Mesendoderm (in vitro differentiated cells): Measurements from ENCODE around the gene PBRM1.

ENCODE experiments used
- DNase-seq: peaks from one replicate; pipeline ENCODE4 v3.0.0; 2013
- H2AK5ac ChIP-seq: 2 replicates; pipeline ENCODE4 v1.6.1; 2013; ENCODE audit warnings: low read length, inconsistent platforms
- H2BK120ac ChIP-seq: 2 replicates; pipeline ENCODE4 v1.6.1; 2013; ENCODE audit warnings: low read depth, mild to moderate bottlenecking, low read length, moderate library complexity, mixed read lengths
- H2BK15ac ChIP-seq: replicated peaks from 2 replicates; pipeline ENCODE4 v1.6.1; 2013; ENCODE audit warnings: low read depth, mild to moderate bottlenecking, moderate library complexity
- H2BK5ac ChIP-seq: 2 replicates; pipeline ENCODE4 v1.6.1; 2013; ENCODE audit warnings: low read length, inconsistent platforms
- H3K18ac ChIP-seq: 2 replicates; pipeline ENCODE4 v1.6.1; 2013; ENCODE audit warnings: mild to moderate bottlenecking, low read length, mixed read lengths
- H3K23ac ChIP-seq: one replicate; pipeline ENCODE4 v1.6.1; 2013; ENCODE audit warnings: low read length
- H3K27ac ChIP-seq: 2 replicates; pipeline ENCODE4 v1.5.1; 2013; ENCODE audit warnings: low read depth, mild to moderate bottlenecking, inconsistent platforms, low read length, moderate library complexity
- H3K27me3 ChIP-seq: 2 replicates; pipeline ENCODE4 v1.6.1; 2013; ENCODE audit warnings: low read length, control low read depth, mild to moderate bottlenecking, inconsistent platforms; ENCODE audit not compliant: insufficient read depth, poor library complexity
- H3K36me3 ChIP-seq: 2 replicates; pipeline ENCODE4 v1.6.1; 2013; ENCODE audit warnings: low read length, inconsistent platforms; ENCODE audit not compliant: control insufficient read depth, insufficient read depth
- H3K4ac ChIP-seq: one replicate; pipeline ENCODE4 v1.6.1; 2013; ENCODE audit warnings: low read depth, mild to moderate bottlenecking, low read length, moderate library complexity
- H3K4me1 ChIP-seq: 2 replicates; pipeline ENCODE4 v1.6.1; 2013; ENCODE audit warnings: low read depth, low read length, inconsistent platforms; ENCODE audit not compliant: control insufficient read depth
- H3K4me2 ChIP-seq: 2 replicates; pipeline ENCODE4 v1.6.1; 2013; ENCODE audit warnings: low read length
- H3K4me3 ChIP-seq: 2 replicates; pipeline ENCODE4 v1.5.1; 2013; ENCODE audit warnings: mild to moderate bottlenecking, low read length
- H3K56ac ChIP-seq: one replicate; pipeline ENCODE4 v1.6.1; 2013; ENCODE audit warnings: low read length
- H3K79me1 ChIP-seq: 2 replicates; pipeline ENCODE4 v1.6.1; 2013; ENCODE audit warnings: low read length, inconsistent platforms
- H3K79me2 ChIP-seq: 2 replicates; pipeline ENCODE4 v1.6.1; 2013; ENCODE audit warnings: mild to moderate bottlenecking, low read length; ENCODE audit not compliant: control insufficient read depth, insufficient read depth
- H3K9ac ChIP-seq: 2 replicates; pipeline ENCODE4 v1.6.1; 2013; ENCODE audit warnings: low read length, inconsistent platforms
- H4K5ac ChIP-seq: one replicate; pipeline ENCODE4 v1.6.1; 2013; ENCODE audit warnings: low read length
- H4K8ac ChIP-seq: one replicate; pipeline ENCODE4 v1.6.1; 2013; ENCODE audit warnings: low read depth, mild to moderate bottlenecking, control low read depth, low read length, moderate library complexity
- WGBS: extraction: QIAGEN DNeasy Blood & Tissue Kit; methylation state at CpG from one replicate; pipeline ENCODE4 v1.1.7; 2013; ENCODE audit warnings: low lambda C conversion rate, missing lambda C conversion rate; ENCODE audit not compliant: insufficient coverage; ENCODE audit errors: extremely low coverage; 5-methylcytosine and 5-hydroxymethylcytosine counted together

The PBRM1 gene

GRCh38 chr3:52696830-52697631 is 11.3 kb upstream of the PBRM1 start:
- Histone ChIP-seq H3K23ac (no peak overlapping the region), H3K56ac (no peak overlapping the region), H4K8ac (no peak overlapping the region), H3K4me2 (no peak overlapping the region), H3K4me1 (no peaks in the 10 kb centered on the region), H4K5ac (no peak overlapping the region), H3K4me3 (no peak overlapping the region), H2AK5ac (no peak overlapping the region), H2BK5ac (no peak overlapping the region), H3K79me2 (no peaks in the 10 kb centered on the region), H3K27me3 (no peaks in the 10 kb centered on the region), H3K79me1 (no peaks in the 10 kb centered on the region), H3K4ac (no peak overlapping the region), H3K18ac (no peak overlapping the region), H3K27ac (no peak overlapping the region), H3K9ac (no peak overlapping the region), H2BK120ac (no peak overlapping the region), H3K36me3 (peaks cover 22% of the 10 kb centered on the region), H2BK15ac (no peak overlapping the region)
- DNase-seq, result no peak
- WGBS, result no CpG with 5 or more reads among the region's 2 CpGs

DNA sequence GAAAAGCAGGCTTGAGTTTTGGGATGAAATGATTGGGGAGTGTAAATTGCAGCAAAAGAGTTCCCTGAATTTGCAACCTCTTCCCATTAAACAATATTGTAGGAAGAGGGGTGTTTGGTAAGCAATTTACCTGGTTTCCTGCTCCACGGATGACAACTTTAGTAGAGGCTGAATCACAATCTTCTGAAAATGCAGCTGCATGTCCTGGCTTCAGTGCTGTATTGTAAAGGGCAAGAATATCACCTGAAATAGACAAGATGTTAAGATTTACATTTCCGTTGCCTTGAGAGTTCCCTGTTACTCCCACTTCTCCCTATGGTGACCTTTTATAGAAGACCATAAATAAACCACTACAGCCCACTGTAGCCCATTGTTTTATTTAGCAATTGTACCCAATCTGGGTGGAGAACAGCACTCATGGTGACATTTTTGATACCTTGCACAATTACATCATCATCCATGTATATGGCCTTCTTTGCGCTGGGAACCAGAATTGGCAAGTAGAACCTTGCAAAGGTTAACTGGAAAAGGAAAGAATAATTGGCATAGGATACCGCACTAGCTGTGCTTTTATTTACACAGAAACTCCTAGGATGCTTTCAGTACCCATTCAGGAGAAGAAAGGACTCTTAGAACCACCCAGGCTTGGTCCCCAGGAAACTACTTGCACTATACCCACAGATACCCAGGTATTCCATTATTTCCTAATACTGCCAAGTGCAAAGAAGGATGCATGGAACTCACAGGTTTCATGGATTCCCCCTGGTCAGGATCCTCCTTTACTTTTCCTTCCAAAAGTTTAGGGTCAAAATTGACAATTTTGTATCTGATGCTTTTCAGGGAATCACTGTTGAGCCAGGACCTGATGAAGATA is 10.3 kb upstream of the PBRM1 start:
- Histone ChIP-seq H3K27ac (no peak overlapping the region), H3K4ac (no peak overlapping the region), H3K27me3 (no peaks in the 10 kb centered on the region), H3K9ac (no peak overlapping the region), H4K8ac (no peak overlapping the region), H3K4me3 (no peak overlapping the region), H3K4me1 (no peaks in the 10 kb centered on the region), H2AK5ac (no peak overlapping the region), H4K5ac (no peak overlapping the region), H3K18ac (no peak overlapping the region), H3K56ac (no peak overlapping the region), H2BK120ac (no peak overlapping the region), H3K4me2 (no peak overlapping the region), H3K79me2 (no peaks in the 10 kb centered on the region), H2BK15ac (no peak overlapping the region), H3K36me3 (peaks cover 22% of the 10 kb centered on the region), H2BK5ac (no peak overlapping the region), H3K79me1 (no peaks in the 10 kb centered on the region), H3K23ac (no peak overlapping the region)
- DNase-seq, result no peak
- whole genome bisulfite sequencing, result no CpG with 5 or more reads among the region's 4 CpGs

- Histone ChIP-seq H3K9ac (no peak overlapping the region), H2BK120ac (no peak overlapping the region), H3K4me3 (no peak overlapping the region), H3K27ac (no peak overlapping the region), H3K4me1 (no peaks in the 10 kb centered on the region), H3K27me3 (no peaks in the 10 kb centered on the region), H3K79me2 (no peaks in the 10 kb centered on the region), H3K4ac (no peak overlapping the region), H3K4me2 (no peak overlapping the region), H3K23ac (no peak overlapping the region), H4K8ac (no peak overlapping the region), H3K56ac (no peak overlapping the region), H2AK5ac (no peak overlapping the region), H2BK5ac (no peak overlapping the region), H3K18ac (no peak overlapping the region), H3K79me1 (peaks cover 1% of the 10 kb centered on the region), H2BK15ac (no peak overlapping the region), H3K36me3 (peaks cover 28% of the 10 kb centered on the region), H4K5ac (no peak overlapping the region)
- no CpG with 5 or more reads among the region's 7 CpGs for WGBS
- no peak for DNase-seq
Measured at GRCh38 chr3:52694528-52695189, 8.9 kb upstream of the PBRM1 start.

- H4K5ac ChIP-seq, result no peak overlapping the region
- no peak overlapping the region for H2AK5ac ChIP-seq
- no peak overlapping the region for H3K56ac ChIP-seq
- no peaks in the 10 kb centered on the region for H3K27me3 ChIP-seq
- peaks cover 10% of the 10 kb centered on the region for H3K79me2 ChIP-seq
- H2BK5ac ChIP-seq, result no peak overlapping the region
- no peak overlapping the region for H3K23ac ChIP-seq
- no peaks in the 10 kb centered on the region for H3K4me1 ChIP-seq
- H3K18ac ChIP-seq, result no peak overlapping the region
- H2BK15ac ChIP-seq, result no peak overlapping the region
- no peak overlapping the region for H3K4ac ChIP-seq
- peaks cover 40% of the 10 kb centered on the region for H3K36me3 ChIP-seq
- no peak overlapping the region for H3K27ac ChIP-seq
- no peak overlapping the region for H3K4me2 ChIP-seq
- no peak overlapping the region for H2BK120ac ChIP-seq
- H3K4me3 ChIP-seq, result no peak overlapping the region
- peaks cover 9% of the 10 kb centered on the region for H3K79me1 ChIP-seq
- no peak for DNase-seq
- H3K9ac ChIP-seq, result no peak overlapping the region
- H4K8ac ChIP-seq, result no peak overlapping the region
Measured at GRCh38 chr3:52693071-52693470, 7.4 kb upstream of the PBRM1 start.

GRCh38 chr3:52690560-52690959 is 4.8 kb upstream of the PBRM1 start:
- H3K79me1 ChIP-seq, result peaks cover 13% of the 10 kb centered on the region
- no peak overlapping the region for H3K18ac ChIP-seq
- H3K79me2 ChIP-seq, result peaks cover 31% of the 10 kb centered on the region
- H2BK120ac ChIP-seq, result no peak overlapping the region
- no peaks in the 10 kb centered on the region for H3K4me1 ChIP-seq
- no peak overlapping the region for H3K27ac ChIP-seq
- H3K4me3 ChIP-seq, result no peak overlapping the region
- H3K23ac ChIP-seq, result no peak overlapping the region
- H3K56ac ChIP-seq, result no peak overlapping the region
- peaks cover 38% of the 10 kb centered on the region for H3K36me3 ChIP-seq
- no peak overlapping the region for H3K4me2 ChIP-seq
- H4K5ac ChIP-seq, result no peak overlapping the region
- H3K27me3 ChIP-seq, result no peaks in the 10 kb centered on the region
- DNase-seq, result no peak
- no peak overlapping the region for H2AK5ac ChIP-seq
- H3K9ac ChIP-seq, result no peak overlapping the region
- no peak overlapping the region for H2BK5ac ChIP-seq
- H2BK15ac ChIP-seq, result no peak overlapping the region
- H3K4ac ChIP-seq, result no peak overlapping the region
- no CpG with 5 or more reads among the region's 2 CpGs for WGBS
- H4K8ac ChIP-seq, result no peak overlapping the region
